HCT116 (cell line): ENCODE measurements around the gene EWSR1. TPM values are rescaled to one million over a fixed set of nuclear protein-coding genes. Genes with fewer than 3 reads are reported as not detected.

Source experiments
- ATAC-seq: fragments of 200-7000 bp; cut with Tn5 transposase; 2 replicates; pipeline ENCODE4 v1.9.1; 2020; ENCODE audit warnings: mild to moderate bottlenecking, moderate library complexity
- BruUV-seq: library from RNA; stranded (reverse); fragments of 400-500 nt; replicated peaks from 2 replicates; lab custom pipeline; 2021; lab: Mats Ljungman, UMichigan
- CTCF ChIA-PET: fragments of 300-600 bp; sonication (Branson Sonifier 250); formaldehyde crosslinking; loops from one replicate; lab custom pipeline; 2021; ENCODE audit warnings: antibody characterized with exemption; lab: Charles Lee
- POLR2A ChIA-PET: fragments of 300-600, 350-600 bp; sonication (Branson Sonifier 250); formaldehyde crosslinking; loops from one replicate; lab custom pipeline; 2021; ENCODE audit warnings: antibody characterized with exemption; lab: Charles Lee
- RAD21 ChIA-PET, 2 experiments: fragments of 300-600 bp; sonication (Branson Sonifier 250); formaldehyde crosslinking; loops; one replicate each; lab custom pipeline; 2023; ENCODE audit warnings: low total read pairs in 2 of 2; ENCODE audit not compliant: uncharacterized antibody in 2 of 2, unreplicated experiment in 2 of 2, low non-redundant PET in 1 of 2; lab: Charles Lee
- DNase-seq: peaks from one replicate; pipeline ENCODE4 v3.0.0-alpha.2; 2010; ENCODE audit warnings: low read depth, low spot score
- H2AFZ ChIP-seq: fragments of 200-600 bp; shearing (Covaris generic), sonication (generic); 2 replicates; pipeline ENCODE4 v1.6.1; 2017; ENCODE audit warnings: low read depth, mixed run types, mixed read lengths, antibody characterized with exemption, low read length; ENCODE audit not compliant: poor library complexity, severe bottlenecking
- H3K27ac ChIP-seq: 2 replicates; pipeline ENCODE4 v1.5.1; 2012; ENCODE audit warnings: low read depth, low read length
- H3K27me3 ChIP-seq: fragments of 200-600 bp; sonication (generic); 2 replicates; pipeline ENCODE4 v1.6.1; 2016; ENCODE audit warnings: mixed run types, low read length, mixed read lengths; ENCODE audit not compliant: insufficient read depth
- H3K36me3 ChIP-seq, 2 experiments: fragments of 200-500 bp in 1 of 2; fragments of 200-600 bp in 1 of 2; sonication (Bioruptor generic) in 1 of 2; sonication (generic) in 1 of 2; 2 replicates each; pipeline versions ENCODE4 v1.5.1 to v1.6.1; 2014 to 2016; ENCODE audit warnings: low read length in 2 of 2, inconsistent platforms in 1 of 2, mixed read lengths in 1 of 2, mixed run types in 1 of 2; ENCODE audit not compliant: insufficient read depth in 2 of 2, control insufficient read depth in 1 of 2
- H3K4me1 ChIP-seq, 2 experiments: fragments of 200-600 bp in 1 of 2; sonication (generic) in 1 of 2; 2 replicates each; pipeline versions ENCODE4 v1.5.1 to v1.6.1; 2012 to 2017; ENCODE audit warnings: low read length in 2 of 2, inconsistent platforms in 1 of 2, mild to moderate bottlenecking in 1 of 2, mixed read lengths in 1 of 2, mixed run types in 1 of 2, moderate library complexity in 1 of 2; ENCODE audit not compliant: insufficient read depth in 2 of 2, control insufficient read depth in 1 of 2
- H3K4me2 ChIP-seq: fragments of 200-600 bp; sonication (generic); 2 replicates; pipeline ENCODE4 v1.6.1; 2017; ENCODE audit warnings: mixed run types, low read length, mixed read lengths
- H3K4me3 ChIP-seq, 2 experiments: fragments of 200-600 bp in 1 of 2; sonication (generic) in 1 of 2; replicated peaks in 1 of 2; 2 replicates each; pipeline ENCODE4 v1.5.1; 2011 to 2016; ENCODE audit warnings: low read length in 2 of 2, control low read depth in 1 of 2, low read depth in 1 of 2, mild to moderate bottlenecking in 1 of 2, mixed read lengths in 1 of 2, mixed run types in 1 of 2
- H3K79me2 ChIP-seq: fragments of 200-600 bp; sonication (generic); 2 replicates; pipeline ENCODE4 v1.6.1; 2017; ENCODE audit warnings: mild to moderate bottlenecking, mixed run types, low read length, moderate library complexity, mixed read lengths; ENCODE audit not compliant: insufficient read depth
- H3K9ac ChIP-seq: fragments of 200-600 bp; sonication (generic); 2 replicates; pipeline ENCODE4 v1.6.1; 2016; ENCODE audit warnings: low read length, mixed read lengths
- H3K9me2 ChIP-seq: fragments of 200-600 bp; sonication (generic), shearing (Covaris generic); 2 replicates; pipeline ENCODE4 v1.6.1; 2017; ENCODE audit warnings: mixed run types, mild to moderate bottlenecking, moderate library complexity; ENCODE audit not compliant: insufficient read depth
- H3K9me3 ChIP-seq, 2 experiments: fragments of 200-500 bp in 1 of 2; fragments of 200-600 bp in 1 of 2; sonication (Bioruptor generic) in 1 of 2; sonication (generic) in 1 of 2; 2 replicates each; pipeline ENCODE4 v1.6.1; 2014 to 2017; ENCODE audit warnings: low read length in 2 of 2, mixed read lengths in 2 of 2, inconsistent platforms in 1 of 2, low read depth in 1 of 2, mild to moderate bottlenecking in 1 of 2, mixed run types in 1 of 2, moderate library complexity in 1 of 2; ENCODE audit not compliant: control insufficient read depth in 1 of 2, insufficient read depth in 1 of 2
- H4K20me1 ChIP-seq: fragments of 200-600 bp; sonication (generic), shearing (Covaris generic); 2 replicates; pipeline ENCODE4 v1.6.1; 2017; ENCODE audit warnings: mixed run types, mild to moderate bottlenecking, moderate library complexity; ENCODE audit not compliant: insufficient read depth
- CBX3 ChIP-seq: IDR thresholded peaks from 2 replicates; pipeline ENCODE4 v1.6.1; 2012; ENCODE audit warnings: low read depth
- CEBPB ChIP-seq: IDR thresholded peaks from 2 replicates; pipeline ENCODE4 v1.6.1; 2012; ENCODE audit warnings: low read depth
- CTCF ChIP-seq, 3 experiments: fragments of 200-600 bp in 1 of 3; sonication (generic) in 1 of 3; IDR thresholded peaks in 2 of 3; conservative IDR thresholded peaks in 1 of 3; 2 replicates each; pipeline ENCODE4 v1.5.1; 2012 to 2017; ENCODE audit warnings: low read depth in 2 of 3, low read length in 2 of 3, antibody characterized with exemption in 1 of 3, borderline replicate concordance in 1 of 3, control low read depth in 1 of 3, mild to moderate bottlenecking in 1 of 3, mixed read lengths in 1 of 3, mixed run types in 1 of 3, moderate library complexity in 1 of 3; ENCODE audit not compliant: insufficient read depth in 1 of 3
- FOSL1 ChIP-seq: IDR thresholded peaks from 2 replicates; pipeline ENCODE4 v1.6.1; 2012; ENCODE audit warnings: low read depth
- POLR2A ChIP-seq: IDR thresholded peaks from 2 replicates; pipeline ENCODE4 v1.7.0; 2011; ENCODE audit warnings: borderline replicate concordance; ENCODE audit not compliant: insufficient read depth, insufficient read length; ENCODE audit errors: extremely low read depth
- REST ChIP-seq: IDR thresholded peaks from 2 replicates; pipeline ENCODE4 v1.6.1; 2012; ENCODE audit warnings: low read depth
- SP1 ChIP-seq: IDR thresholded peaks from 2 replicates; pipeline ENCODE4 v1.6.1; 2012; ENCODE audit warnings: low read depth
- TCF7L2 ChIP-seq: IDR thresholded peaks from 2 replicates; pipeline ENCODE4 v1.7.0; 2011; ENCODE audit warnings: borderline replicate concordance, inconsistent platforms; ENCODE audit not compliant: insufficient read depth, insufficient read length; ENCODE audit errors: extremely low read depth
- intact Hi-C: fragments of 100-400 bp; cut with micrococcal nuclease; formaldehyde crosslinking; loops from 2 replicates; pipeline ENCODE4 v1.10.0; 2022
- total RNA-seq: library from RNA; stranded (reverse); gene quantifications from one replicate; pipeline ENCODE4 v1.2.1, GENCODE V29; 2021; ENCODE audit not compliant: unreplicated experiment

The EWSR1 gene
- total RNA-seq, 1 experiment from 2014 or later: 335 TPM

- no peak for TF ChIP-seq TCF7L2
- TF ChIP-seq REST: no peak
- no peak for TF ChIP-seq CEBPB
- TF ChIP-seq CBX3: no peak
- no peak for TF ChIP-seq POLR2A
- TF ChIP-seq SP1: no peak
- TF ChIP-seq FOSL1: no peak
- no peak for TF ChIP-seq CTCF (IDR thresholded peaks at IDR 0.05 in 2 of 3, conservative IDR thresholded peaks at IDR 0.05 in 1 of 3; ENCODE audit: borderline replicate concordance in 1 of 3, insufficient read depth in 1 of 3, low read depth in 2 of 3, low read length in 2 of 3)
- CTCF ChIA-PET: no interaction called here
- DNase-seq (no peak), ATAC-seq (no peak)
- Histone ChIP-seq H4K20me1 (no peaks in the 10 kb centered on the region), H3K4me2 (no peak overlapping the region), H3K27ac (no peak overlapping the region), H3K27me3 (no peaks in the 10 kb centered on the region), H3K9ac (no peak overlapping the region), H3K4me1 (no peaks in the 10 kb centered on the region; a peak in 1 of 4 replicates), H2AFZ (no peak overlapping the region), H3K9me3 (no peaks in the 10 kb centered on the region), H3K36me3 (peaks cover 12 to 18% of the 10 kb centered on the region in 2 experiments), H3K9me2 (no peaks in the 10 kb centered on the region), H3K79me2 (no peaks in the 10 kb centered on the region), H3K4me3 (no peak overlapping the region)
- POLR2A ChIA-PET: no interaction called here
- RAD21 ChIA-PET: no interaction called here
- intact Hi-C loops: no loop called here
- no TSS peak for BruUV-seq
Observed at GRCh38 chr22:29335656-29336055, 67.6 kb downstream of the EWSR1 start.
